Activated naive CD4-positive, alpha-beta T cell treated with anti-CD3 and anti-CD28 coated beads, Interleukin-2, amount 10 ng/mL, durations not matched to agents 7 days and 5 days (primary cell): ENCODE measurements around the gene PADI6.

Experiments used
- CTCF ChIA-PET: fragments of 350-600 bp; sonication (Branson Sonifier 250); formaldehyde crosslinking; loops from one replicate; lab custom pipeline; 2021; ENCODE audit warnings: antibody characterized with exemption; lab: Charles Lee
- DNase-seq: peaks from one replicate; pipeline ENCODE4 v3.0.0-alpha.2; 2020
- H3K27ac Mint-ChIP-seq: one replicate; pipeline ENCODE4 v1.8.0; 2021; ENCODE audit warnings: mild to moderate bottlenecking, moderate library complexity, mixed read lengths
- H3K27me3 Mint-ChIP-seq: one replicate; pipeline ENCODE4 v1.8.0; 2021; ENCODE audit warnings: mild to moderate bottlenecking, mixed read lengths
- H3K36me3 Mint-ChIP-seq: one replicate; pipeline ENCODE4 v1.8.0; 2021; ENCODE audit warnings: mixed read lengths
- H3K4me1 Mint-ChIP-seq: one replicate; pipeline ENCODE4 v1.8.0; 2021; ENCODE audit warnings: mixed read lengths
- H3K4me3 Mint-ChIP-seq: one replicate; pipeline ENCODE4 v1.8.0; 2021; ENCODE audit warnings: mild to moderate bottlenecking, moderate library complexity, mixed read lengths
- H3K9me3 Mint-ChIP-seq: one replicate; pipeline ENCODE4 v1.8.0; 2021; ENCODE audit warnings: mixed read lengths

The PADI6 gene

DNA sequence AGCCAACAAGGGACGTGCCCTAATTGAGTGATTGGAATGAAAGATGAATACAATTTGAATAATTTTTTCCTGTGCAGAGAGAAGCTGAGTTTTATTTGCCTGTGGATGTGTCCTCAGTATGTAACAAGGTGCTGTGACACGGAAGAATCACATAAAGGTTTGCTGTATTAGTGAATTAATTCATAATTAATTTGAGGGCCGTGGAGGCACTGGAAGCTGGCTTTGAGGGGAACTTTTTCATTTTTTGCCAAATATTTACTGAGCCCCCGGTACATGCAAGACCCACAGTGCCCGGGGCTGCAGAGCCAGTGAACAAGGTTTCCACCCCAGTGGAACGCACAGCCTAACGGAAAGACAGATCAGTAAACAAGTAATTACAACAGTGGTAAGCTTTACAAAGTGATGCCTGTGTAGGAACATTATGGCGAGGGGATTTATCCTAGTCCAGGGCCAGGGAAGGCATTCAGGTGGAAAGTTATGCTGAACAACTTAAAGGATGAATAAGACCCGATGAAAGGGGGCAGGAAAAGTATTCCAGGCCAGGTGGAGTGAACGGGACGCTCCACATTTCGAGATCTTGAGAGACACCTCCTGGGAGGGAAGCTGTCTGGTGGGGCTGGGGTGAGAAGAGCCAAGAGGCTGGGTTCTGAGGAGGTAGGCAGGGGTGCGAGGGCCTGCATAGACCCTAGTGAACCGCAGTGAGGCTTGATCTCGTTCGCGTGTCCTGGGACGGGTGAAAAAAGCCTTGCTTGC lies 68.3 kb downstream of the PADI6 start:
- H3K4me1 Mint-ChIP-seq = peaks cover 53% of the 10 kb centered on the region
- no peaks in the 10 kb centered on the region for H3K27me3 Mint-ChIP-seq
- DNase-seq = no peak
- peak overlapping the region; percentile 77 for H3K4me3 Mint-ChIP-seq
- peak overlapping the region; percentile 89 for H3K27ac Mint-ChIP-seq
- CTCF ChIA-PET = interaction anchor here (0.6 kb wide), 1 partner anchor 120 kb away, joined by 3 read pairs; no protein-coding TSS in a partner anchor
- peaks cover 15% of the 10 kb centered on the region for H3K36me3 Mint-ChIP-seq
- no peaks in the 10 kb centered on the region for H3K9me3 Mint-ChIP-seq

DNA sequence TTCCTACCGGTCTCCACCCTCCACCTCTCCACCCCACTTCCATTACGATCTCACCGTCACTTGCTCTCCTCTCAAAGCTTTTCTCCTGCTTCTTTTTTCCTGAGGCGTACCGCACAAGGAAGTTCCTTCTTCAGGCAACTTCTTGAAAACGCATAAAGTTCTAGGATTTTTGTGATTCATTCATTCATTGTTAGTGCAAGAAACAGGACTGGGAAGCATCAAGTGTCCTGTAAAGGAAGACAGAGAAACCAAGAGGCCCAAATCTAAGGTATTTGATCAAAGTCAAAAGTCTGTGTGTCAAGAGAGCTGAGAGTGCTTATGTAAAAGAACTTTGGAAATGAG lies 68.8 kb downstream of the PADI6 start:
- Mint-ChIP-seq H3K4me3 (peak overlapping the region; percentile 77), H3K36me3 (peaks cover 15% of the 10 kb centered on the region), H3K27me3 (no peaks in the 10 kb centered on the region), H3K27ac (peak overlapping the region; percentile 89), H3K9me3 (no peaks in the 10 kb centered on the region), H3K4me1 (peaks cover 49% of the 10 kb centered on the region)
- CTCF ChIA-PET = interaction anchor here (1.0 kb wide), 1 partner anchor 12 kb away, joined by 3 read pairs; no protein-coding TSS in a partner anchor
- DNase-seq = no peak

DNA sequence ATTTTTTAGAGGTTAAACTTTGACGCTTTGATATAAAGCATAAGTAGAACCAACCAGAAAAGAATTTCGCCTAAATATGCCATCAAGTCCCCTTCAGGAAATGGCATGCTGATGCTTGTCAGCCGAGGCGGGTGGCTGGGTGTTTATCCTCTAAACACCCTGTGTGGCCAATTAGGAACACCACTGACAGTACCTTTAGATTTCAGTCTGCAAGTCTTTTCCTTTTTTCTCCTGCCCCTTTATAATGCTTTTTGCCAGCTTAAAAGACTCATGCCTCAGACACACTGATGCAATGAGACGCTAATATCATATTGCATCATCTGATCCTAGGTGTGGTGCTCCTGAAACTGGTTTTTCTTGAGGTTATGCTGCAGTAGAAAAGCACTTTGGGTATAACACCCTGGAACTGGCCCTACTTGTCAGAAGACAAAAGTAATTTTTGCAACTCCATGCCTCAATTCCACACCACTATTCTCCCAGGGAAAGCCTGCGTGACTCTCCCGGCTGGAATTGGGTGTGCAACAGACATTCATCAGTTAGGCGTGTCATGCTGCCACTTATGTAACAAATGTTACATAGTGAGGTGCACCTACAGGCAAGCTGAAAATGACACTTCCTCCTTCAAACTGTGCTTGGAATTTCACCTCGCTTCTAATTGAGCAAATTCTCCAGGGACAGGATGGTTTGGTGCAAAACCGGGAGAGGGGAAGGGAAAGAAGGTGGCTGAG lies 69.4 kb downstream of the PADI6 start:
- Mint-ChIP-seq H3K4me1 (peaks cover 43% of the 10 kb centered on the region), H3K36me3 (peaks cover 12% of the 10 kb centered on the region), H3K4me3 (peak overlapping the region; percentile 77), H3K9me3 (no peaks in the 10 kb centered on the region), H3K27ac (peak overlapping the region; percentile 89), H3K27me3 (no peaks in the 10 kb centered on the region)
- peak; percentile 39 for DNase-seq
- CTCF ChIA-PET = interaction anchor here (1.0 kb wide), 1 partner anchor 11 kb away, joined by 3 read pairs; no protein-coding TSS in a partner anchor

DNA sequence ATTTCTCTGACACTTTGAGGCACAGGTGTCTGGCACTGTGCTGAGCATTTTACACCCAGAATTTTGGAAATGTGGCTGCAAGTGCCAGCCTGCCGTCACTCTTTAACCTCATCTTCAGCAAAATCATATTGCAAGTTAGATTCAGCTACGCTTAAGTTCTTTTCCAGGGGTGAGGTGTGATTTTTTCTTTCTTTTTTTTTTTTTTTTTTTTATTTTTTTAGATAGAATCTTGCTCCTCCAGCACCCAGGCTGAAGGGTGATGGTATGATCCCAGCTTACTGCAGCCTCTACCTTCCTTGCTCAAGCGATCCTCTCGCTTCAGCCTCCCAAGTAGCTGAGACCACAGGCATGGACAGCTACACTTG lies 70.0 kb downstream of the PADI6 start:
- no peak for DNase-seq
- Mint-ChIP-seq H3K36me3 (peaks cover 7% of the 10 kb centered on the region), H3K9me3 (no peaks in the 10 kb centered on the region), H3K4me1 (peaks cover 37% of the 10 kb centered on the region), H3K27me3 (no peaks in the 10 kb centered on the region), H3K4me3 (peak overlapping the region; percentile 77), H3K27ac (peak overlapping the region; percentile 89)
- CTCF ChIA-PET = interaction anchor here (1.0 to 1.3 kb wide), 2 partner anchors 9 to 11 kb away, joined by 3 read pairs; no protein-coding TSS in a partner anchor

DNA sequence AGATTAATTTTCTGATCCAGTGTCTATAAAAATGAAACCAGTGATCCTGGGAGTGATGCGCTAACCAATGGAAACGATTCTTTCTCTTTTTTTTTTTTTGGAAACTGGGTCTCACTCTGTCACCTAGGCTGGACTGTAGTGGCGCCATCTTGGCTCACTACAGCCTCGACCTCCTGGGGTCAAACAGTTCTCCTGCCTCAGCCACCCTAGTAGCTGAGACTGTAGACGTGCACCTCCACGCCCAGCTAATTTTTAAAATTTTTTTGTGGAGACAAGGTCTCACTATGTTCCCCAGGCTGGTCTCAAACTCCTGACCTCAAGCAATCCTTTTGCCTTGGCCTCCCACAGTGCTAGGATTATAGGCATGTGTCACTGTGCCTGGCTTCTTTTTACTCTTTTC lies 70.8 kb downstream of the PADI6 start:
- peaks cover 34% of the 10 kb centered on the region for H3K4me1 Mint-ChIP-seq
- CTCF ChIA-PET = interaction anchor here (1.3 kb wide), 1 partner anchor 10 kb away, joined by 3 read pairs; no protein-coding TSS in a partner anchor
- H3K27ac Mint-ChIP-seq = peak overlapping the region; percentile 52
- H3K36me3 Mint-ChIP-seq = peaks cover 5% of the 10 kb centered on the region
- no peaks in the 10 kb centered on the region for H3K27me3 Mint-ChIP-seq
- no peaks in the 10 kb centered on the region for H3K9me3 Mint-ChIP-seq
- no peak overlapping the region for H3K4me3 Mint-ChIP-seq
- DNase-seq = no peak

DNA sequence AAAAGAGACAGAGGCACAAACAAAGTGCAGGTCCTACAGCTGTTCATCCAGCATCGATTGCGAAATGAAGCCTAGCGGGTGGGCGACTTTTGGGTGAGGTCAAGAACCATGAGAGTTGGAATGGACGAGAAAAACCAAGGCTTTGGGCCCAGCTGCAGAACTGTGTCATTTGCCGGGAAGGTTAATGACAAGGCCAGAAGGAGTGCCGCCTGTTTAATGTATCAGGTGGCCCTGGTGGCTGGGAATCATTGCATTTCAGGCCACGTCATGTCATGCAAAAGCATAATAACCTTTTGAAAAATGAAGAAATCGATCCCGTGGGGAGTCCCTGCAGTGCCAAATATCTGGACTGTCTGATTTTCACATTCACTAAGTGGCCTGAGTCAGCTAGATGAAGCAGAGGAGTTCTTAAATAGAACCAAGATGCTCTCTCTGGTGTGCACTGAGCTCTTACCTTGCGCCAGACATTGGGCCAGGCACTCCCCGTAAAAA lies 75.6 kb downstream of the PADI6 start:
- no peak overlapping the region for H3K27ac Mint-ChIP-seq
- no peak for DNase-seq
- no peak overlapping the region for H3K4me3 Mint-ChIP-seq
- H3K4me1 Mint-ChIP-seq = peaks cover 12% of the 10 kb centered on the region
- no peaks in the 10 kb centered on the region for H3K9me3 Mint-ChIP-seq
- CTCF ChIA-PET = no interaction called here
- peaks cover 2% of the 10 kb centered on the region for H3K36me3 Mint-ChIP-seq
- no peaks in the 10 kb centered on the region for H3K27me3 Mint-ChIP-seq
